Urothelium cell line (cell line): ENCODE data around the gene TRAF7.

Experiments used
- DNase-seq: peaks from one replicate; pipeline ENCODE4 v3.0.0; 2011; ENCODE audit warnings: low spot score, mixed read lengths
- FAIRE-seq: peaks from 2 replicates; lab custom pipeline; 2011; peaks lifted over from hg19 to GRCh38; lab: Jason Lieb, UNC

TRAF7 gene

DNA sequence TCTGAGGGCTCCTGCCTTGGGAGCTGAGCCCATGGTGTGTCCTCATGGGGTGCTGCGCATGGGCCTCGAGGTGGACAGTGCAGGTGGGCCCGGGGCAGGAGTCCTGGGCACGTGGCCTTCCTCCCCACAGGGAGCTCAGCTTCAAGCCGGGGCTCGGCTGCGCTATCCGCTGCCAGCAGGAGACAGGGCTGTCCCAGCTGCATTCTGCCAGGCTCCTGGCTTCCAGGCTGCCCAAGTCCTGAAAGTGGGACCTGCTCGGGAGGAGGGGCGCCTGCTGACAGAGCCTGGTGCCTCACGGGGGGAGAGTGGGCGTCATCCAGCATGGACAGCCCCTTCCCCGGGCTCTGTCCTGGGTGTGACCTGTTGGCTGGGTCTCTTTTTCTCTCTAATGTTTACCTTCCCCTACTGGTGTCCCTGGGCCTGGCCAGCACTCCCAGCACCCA is 7.1 kb downstream of the TRAF7 start:
- no peak for DNase-seq
- FAIRE-seq = no peak

DNA sequence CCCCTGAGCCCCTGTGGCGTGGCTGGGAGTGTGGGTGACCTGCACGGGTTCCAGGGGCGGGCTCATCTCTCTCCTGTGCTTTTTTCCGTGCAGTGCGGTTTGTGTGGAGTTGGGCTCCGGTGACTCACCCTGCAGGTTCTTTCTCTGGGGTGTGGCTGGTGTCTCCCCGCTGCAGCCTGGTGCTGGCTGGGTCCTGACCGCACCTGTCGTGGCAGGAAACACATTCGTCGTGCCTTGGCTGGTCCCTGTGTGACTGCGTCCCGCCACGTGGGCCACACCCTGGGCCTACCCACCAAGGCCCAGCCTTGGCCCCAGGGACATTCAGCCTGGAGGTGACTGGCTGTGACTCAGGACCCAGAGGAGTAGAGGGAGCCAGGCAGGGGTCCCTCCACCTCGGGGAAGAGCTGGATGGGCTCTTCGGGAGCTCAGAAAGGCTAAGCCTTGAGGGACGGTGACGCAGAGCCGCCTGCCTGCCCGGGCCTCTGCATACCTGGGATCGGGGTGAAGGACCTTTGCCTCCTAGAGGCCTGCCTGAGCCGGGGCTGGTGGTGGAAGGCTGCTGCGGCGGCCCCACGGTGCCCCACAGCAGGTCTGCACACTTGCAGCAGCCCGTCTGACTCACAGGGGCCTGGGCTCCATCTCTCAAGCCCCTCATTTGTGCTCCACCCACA is 7.8 kb downstream of the TRAF7 start:
- FAIRE-seq (no peak), DNase-seq (no peak)

DNA sequence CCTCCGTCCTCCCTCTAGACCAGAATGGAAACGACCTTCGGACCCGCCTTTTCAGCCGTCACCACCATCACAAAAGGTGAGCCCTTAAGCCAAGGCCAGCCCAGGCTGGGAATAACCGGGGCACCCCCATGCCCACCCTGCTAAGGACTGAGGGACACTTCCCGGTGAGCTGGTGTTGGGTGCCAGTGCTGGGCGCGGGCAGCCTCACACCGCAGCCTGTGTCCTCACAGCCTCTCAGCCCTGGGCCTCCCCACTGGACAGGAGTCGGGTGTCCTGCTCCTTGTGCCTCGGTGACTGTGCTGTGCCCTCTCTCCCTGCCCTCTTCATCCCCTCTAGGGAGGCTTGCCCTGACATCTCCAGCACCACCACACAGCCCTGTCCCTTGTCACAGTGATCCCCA is 10.3 kb downstream of the TRAF7 start:
- DNase-seq = no peak
- peak; percentile 37 for FAIRE-seq

DNA sequence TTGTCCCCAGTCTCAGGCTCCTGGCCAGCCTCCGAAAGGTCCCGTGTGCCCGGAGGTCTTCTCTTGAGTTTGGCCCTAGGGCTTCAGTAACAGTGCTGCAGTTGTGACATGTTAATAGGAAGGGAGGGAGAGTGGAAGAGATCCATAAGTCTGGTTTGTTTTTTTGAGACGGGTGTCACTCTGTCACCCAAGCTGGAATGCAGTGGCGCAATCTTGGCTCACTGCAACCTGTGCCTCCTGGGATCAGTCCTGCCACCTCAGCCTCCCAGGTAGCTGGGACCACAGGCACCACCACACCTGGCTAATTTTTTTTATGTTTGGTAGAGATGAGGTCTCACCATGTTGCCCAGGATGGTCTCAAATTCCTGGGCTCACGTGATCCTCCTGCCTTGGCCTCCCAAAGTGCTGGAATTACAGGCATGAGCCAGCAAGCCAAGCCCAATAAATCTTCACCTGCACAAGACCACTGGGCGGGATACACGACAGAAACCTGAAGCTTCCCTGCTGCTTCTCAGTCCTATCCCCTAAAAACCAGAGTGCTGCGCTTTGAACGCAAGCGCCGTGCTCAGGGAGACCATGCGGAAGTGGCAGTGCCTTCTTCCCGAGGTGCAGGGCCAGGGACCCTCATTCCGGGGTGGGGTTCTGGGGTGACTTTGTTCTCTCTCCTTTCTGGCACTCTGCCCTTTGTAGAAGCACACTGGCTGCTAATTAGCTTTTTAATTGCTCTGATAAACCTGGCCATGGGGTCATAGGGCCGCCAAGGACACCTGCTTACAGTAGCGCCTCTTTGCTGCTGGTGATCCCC is 10.9 kb downstream of the TRAF7 start:
- DNase-seq (no peak), FAIRE-seq (no peak)

DNA sequence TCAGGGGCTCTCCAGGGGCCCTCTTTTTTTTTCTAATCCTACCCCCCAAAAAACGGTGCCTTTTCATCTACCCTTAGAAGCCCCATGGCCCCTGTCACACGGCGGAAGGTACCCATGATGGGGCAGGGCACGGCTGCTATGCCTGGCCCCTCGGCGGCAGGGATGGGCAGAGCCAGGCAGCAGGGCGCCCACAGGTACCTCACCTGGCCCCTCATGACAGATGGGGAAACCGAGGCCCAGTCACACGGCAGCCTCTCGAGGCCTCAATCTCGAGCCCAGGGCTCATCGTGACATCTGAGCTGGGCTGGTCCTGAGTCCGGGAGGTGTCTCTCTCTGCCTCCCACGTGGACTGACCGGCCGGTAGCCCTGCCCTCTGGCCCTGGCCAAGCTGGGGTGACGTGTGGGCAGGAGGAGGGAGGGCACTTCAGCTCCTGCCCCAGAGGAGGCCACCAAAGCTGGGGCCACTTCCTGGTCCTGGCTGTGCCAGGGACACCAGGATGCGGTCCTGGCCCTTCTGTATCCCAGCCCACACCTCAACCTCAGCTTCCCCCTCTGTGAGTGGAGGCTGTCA is 11.6 kb downstream of the TRAF7 start:
- no peak for FAIRE-seq
- no peak for DNase-seq

DNA sequence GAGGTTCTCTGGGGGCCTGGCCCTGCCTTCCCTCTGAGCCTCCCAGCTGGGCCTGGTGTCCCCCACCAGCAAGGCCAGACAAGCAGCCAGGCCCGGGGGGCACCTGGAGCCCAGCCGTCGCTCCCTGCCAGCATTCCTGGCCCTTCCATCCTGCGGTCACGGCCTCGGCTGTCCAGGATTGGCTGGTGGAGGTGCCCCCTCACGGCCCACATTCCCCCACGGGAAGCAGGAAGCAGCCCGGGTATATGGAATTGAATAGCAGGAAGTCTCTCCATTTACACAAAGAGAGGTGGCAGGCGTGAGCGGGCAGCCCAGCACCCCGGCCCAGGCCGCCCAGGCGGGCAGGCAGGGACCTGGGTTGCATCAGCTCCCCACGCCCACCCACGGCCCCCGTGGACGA is 14.5 kb downstream of the TRAF7 start:
- DNase-seq (no peak), FAIRE-seq (no peak)

DNA sequence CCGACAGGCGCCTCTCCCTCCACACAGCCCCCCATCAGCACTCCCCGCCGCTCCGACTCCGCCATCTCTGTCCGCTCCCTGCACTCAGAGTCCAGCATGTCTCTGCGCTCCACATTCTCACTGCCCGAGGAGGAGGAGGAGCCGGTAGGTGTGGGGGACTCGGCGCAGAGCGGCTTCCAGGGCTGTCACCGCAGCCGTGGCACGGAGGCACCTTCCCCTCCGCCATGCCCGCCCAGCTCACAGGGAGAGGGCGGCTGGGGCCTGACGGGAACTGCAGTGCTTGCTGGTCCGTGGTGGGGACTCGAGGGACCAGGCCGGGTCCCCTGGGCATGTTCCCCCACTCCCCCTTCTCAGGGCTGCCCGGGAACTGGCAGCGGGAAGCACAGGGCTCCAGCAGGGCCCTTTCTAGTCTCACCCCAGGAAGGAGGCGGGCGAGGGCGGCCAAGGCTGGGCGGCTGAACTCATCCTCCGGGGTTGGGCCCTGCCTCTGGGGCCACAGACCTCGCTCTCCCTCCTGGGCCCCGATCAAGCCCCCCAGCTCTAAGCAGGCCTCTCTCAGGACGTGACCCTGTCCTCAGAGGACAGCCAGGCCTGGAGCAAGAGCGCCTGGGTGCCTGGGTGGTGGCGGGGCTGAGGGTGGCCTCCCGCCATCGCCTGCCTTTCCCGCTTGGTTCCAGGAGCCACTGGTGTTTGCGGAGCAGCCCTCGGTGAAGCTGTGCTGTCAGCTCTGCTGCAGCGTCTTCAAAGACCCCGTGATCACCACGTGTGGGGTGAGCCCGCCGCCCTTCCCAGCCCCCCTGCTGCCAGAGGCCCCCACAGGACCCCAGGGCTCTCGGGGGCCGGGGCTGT is 15.2 kb downstream of the TRAF7 start:
- FAIRE-seq (no peak), DNase-seq (no peak)

DNA sequence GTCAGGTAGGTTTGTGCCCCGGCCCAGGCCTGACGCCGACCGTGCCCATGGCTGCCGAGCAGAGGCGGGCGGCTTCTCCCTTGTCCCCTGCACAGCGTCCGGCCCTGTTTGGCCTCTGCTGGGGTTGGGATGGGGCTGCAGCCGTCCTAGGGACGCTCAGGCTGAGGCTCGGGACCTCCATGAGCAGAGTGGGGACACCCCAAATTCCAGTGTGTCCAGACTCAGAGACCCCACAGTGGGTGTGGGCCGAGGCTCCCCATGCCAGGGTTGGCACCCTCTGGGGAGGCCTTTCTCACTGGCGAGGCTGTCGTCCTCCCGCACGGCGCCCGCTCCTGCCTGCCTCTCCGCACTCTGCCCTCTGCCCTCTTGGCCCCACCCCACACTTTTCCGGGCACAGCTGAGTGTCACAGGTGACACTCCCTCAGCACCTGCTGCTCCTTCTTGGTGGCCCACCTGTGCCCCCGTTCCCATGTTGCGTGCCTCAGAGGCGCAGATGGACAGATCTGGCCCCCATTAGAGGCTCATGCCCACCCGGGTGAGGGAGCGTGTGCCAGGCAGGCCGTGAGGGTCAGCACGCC is 16.1 kb downstream of the TRAF7 start:
- FAIRE-seq (no peak), DNase-seq (no peak)

DNA sequence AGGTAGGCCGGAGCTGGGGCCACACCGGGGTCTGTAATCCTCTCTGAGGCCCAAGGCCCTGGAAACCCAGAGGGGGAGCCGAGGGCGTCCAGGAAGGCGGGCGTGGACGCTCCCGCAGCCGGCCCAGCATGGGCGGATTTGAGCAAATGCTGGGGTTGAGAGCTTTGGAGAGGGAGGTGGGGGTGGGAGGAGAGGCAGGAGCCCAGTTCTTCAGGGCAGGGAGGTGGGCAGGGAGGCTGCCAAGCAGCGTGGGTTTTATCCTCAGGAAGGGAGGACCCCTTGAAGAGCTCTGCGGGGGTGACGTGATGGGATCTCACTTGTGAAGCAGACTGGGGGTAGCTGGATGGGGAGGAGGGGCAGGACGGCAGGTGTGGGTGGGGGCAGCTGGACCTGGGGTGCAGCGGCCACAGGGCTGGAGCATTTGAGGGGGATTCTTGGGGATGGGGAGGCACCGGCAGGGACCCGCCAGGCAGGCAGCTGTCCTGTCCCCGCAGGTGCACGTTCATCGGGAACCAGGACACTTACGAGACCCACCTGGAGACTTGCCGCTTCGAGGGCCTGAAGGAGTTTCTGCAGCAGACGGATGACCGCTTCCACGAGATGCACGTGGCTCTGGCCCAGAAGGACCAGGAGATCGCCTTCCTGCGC is 17.2 kb downstream of the TRAF7 start:
- no peak for FAIRE-seq
- DNase-seq = no peak

DNA sequence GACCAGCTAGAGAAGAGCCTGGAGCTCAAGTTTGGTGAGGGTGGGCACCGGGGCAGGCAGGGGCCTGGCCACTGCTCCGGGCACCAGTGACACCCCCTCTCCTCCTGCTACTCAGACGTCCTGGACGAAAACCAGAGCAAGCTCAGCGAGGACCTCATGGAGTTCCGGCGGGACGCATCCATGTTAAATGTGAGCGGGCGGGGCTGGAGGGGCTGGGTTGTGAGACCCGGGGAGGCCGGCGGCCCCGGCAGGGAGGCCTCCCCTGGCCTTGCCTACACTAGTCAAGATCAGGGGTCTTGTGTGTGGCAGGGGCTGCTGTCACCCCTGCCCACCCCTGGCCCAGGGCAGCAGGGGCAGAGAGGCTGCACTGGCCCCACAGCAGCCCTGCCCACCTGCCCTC is 17.8 kb downstream of the TRAF7 start:
- no peak for DNase-seq
- no peak for FAIRE-seq

DNA sequence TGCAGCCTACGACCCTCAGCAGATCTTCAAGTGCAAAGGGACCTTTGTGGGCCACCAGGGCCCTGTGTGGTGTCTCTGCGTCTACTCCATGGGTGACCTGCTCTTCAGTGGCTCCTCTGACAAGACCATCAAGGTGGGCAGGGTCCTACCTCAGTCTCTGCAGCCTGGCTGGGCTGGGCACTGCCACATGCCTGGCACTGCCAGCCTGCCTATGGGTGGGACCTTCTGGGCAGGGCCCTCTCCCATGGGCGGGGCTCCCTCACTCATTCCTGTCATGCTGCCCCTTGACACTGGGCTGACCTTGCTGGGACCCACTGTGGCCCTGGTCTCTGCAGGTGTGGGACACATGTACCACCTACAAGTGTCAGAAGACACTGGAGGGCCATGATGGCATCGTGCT is 18.3 kb downstream of the TRAF7 start:
- FAIRE-seq (no peak), DNase-seq (no peak)

DNA sequence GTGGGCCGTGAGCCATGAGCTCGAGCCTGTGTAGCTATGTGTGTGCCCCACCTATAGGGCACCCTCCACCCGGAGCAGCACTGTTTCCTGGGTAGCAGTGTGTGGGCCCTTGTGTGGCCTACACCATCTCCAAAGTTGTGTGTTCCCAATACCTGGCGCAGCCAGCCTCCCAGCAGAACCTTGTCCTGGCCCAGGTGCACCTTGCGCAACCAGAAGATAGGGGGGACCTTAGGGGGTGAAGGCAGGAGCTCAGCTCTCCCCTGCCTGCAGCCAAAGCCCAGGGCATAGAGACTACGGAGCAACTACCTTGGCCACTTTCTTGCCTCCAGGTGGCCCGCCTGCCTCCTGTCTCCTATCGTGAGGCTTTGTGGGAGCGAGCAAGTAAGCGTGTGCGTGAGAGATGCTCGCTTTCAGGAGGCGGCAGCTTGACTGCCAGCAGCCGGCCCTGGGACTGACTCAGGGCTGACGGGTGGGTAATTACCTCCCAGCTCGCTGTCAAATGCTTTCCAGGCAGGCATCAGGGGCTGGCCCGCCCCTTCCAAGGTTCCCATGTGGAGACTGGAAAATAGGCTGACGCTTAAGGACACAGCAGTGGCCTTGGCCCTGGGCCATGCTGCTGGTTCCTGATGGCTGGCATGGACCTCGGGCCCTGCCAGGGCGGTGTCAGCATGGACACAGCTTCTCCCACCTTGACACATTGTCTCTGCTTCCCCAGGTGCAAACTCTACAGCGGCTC is 19.0 kb downstream of the TRAF7 start:
- FAIRE-seq (no peak), DNase-seq (no peak)

DNA sequence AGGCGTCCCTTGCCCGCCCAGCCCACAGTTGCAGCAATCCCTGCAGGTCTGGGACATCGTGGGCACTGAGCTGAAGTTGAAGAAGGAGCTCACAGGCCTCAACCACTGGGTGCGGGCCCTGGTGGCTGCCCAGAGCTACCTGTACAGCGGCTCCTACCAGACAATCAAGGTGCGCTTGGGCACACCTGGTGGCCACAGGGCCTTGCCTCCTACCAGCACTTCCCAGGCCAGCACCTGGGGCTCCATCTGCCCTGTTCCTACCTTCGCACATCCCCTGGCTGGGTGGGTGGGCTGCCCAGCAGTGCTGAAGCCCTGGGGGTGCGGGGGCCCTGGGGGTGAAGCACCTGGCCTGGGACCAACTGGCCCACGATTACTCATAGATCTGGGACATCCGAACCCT is 19.9 kb downstream of the TRAF7 start:
- DNase-seq (no peak), FAIRE-seq (no peak)

DNA sequence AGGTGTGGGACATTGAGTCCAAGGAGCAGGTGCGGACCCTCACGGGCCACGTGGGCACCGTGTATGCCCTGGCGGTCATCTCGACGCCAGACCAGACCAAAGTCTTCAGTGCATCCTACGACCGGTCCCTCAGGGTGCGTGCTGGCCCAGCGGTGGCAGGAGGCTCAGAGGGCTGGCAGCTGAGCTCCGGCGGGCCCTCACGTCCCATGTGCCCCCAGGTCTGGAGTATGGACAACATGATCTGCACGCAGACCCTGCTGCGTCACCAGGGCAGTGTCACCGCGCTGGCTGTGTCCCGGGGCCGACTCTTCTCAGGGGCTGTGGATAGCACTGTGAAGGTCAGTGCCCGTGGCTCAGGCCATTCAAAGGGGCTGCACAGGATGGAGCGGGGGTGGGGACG is 20.5 kb downstream of the TRAF7 start:
- DNase-seq (no peak), FAIRE-seq (peak; percentile 13)

DNA sequence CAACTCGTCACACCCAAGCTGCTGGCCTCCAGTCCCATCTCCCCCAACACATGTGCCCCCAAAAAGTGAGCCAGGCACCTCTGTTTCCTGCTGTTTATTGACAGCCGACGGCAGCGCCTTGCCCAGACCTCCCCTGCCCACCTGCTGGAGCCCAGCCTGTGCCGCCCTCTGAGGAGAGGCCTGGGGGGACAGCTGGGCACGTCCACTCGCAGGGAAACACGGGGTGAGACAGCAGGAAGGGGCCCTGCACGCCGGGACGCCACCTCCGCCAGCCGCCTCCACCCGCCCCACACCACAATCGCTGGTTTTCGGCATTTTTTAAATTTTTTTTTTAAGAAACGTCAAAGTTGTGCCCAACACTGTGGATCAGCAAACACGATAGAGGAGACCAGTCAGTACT is 21.5 kb downstream of the TRAF7 start:
- DNase-seq = no peak
- no peak for FAIRE-seq

DNA sequence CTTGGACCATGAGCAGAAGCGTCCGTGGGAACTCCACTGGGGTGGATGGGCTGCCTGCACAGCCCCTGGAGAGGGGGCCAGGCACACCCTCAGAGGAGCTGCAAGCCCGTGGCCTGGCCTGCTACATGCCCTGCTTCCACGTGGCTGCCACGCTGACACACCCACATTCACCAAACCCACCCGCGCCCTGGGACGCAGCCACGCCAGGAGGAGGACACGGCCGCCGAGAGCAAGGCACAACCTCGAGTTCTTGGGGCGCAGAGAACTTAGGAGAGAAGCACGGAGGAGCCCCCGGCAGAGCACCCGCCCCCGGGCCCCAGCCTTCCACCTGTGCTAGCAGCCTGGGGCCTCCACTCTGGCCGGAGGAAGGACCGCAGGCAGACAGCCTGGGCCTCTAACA is 22.0 kb downstream of the TRAF7 start:
- FAIRE-seq (no peak), DNase-seq (no peak)

DNA sequence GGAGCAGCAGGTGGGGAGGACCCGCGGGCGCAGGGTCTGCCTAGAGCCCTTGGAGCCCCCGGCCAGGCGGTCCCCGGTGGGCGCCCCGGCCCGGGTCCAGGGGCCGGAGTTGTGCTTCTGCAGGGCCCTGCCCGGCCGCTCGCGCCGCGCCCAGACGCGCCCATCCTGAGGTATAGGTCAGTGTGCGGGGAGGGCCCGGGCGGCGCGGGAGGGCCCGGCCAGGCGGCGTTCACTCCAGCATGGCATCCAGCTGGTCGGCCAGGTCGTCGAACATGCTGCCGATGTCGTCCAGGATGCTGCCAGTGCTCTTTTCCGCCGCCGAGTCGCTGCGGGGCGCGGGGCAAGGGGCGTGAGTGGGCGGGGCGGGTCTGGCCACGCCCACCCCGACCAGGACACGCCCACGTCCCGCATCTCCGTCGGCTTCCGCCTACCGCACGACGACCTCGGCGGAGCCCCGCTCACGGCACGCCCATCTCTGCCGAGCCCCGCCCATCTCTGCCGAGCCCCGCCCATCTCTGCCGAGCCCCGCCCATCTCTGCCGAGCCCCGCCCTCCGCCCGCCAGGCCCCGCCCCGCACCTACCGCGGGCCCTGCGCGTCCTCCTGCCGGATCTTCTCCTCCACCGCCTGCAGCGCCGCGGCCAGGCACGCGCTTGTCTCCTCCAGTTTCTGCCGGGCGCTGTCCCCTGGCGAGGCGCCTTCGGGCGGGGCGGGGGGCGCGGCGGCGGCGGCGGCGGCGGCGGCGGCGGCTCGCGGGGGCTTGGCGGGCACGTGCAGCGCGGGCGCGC is 22.9 kb downstream of the TRAF7 start:
- DNase-seq = peak; percentile 40

DNA sequence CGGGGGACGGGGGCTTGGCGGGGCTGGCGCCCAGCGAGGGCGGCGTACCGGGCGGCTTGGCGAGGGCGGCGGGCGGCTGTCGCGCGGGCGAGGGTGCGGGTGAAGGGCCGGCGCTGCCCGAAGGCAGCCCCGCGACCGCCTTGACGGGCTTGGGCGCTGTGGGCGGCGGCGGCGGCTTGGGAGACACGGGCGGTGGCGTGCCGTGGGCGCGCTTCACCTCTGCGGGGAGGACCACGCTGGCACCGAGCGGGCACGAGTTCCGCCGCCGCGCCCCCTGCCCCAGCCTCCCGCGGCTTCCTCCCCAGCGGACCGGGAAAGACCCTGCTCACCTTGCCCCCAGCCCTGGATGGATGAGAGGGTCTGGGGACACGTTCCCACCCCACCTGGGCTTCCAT is 23.5 kb downstream of the TRAF7 start:
- FAIRE-seq = no peak

More for the DNA sequence above, 22.9 kb downstream of the TRAF7 start:
- FAIRE-seq = peak; percentile 37

DNA sequence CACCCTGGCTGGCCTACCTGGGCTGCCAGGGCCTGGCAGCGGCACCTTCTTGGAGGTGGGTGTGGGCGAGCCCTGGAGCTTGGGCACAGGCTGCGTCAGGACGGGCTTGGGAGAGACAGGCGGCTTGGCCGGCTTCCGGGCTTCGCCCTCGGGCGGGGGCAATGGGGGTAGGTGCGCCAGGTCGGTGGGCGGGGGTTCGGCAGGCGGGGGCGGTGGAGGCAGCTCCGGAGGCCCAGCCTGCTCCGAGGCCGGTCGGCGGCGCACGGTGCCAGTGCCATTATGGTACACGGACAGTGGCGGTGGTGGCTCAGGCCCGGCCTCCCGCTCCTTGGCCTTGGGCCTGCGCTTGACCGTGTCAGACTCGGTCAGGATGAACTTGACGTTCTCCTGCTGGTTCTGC is 24.0 kb downstream of the TRAF7 start:
- FAIRE-seq = no peak

More for the DNA sequence above, 23.5 kb downstream of the TRAF7 start:
- no peak for DNase-seq

More for the DNA sequence above, 24.0 kb downstream of the TRAF7 start:
- DNase-seq = no peak
